Transverse colon (tissue), 4 donors: ENCODE results near the gene HECA. TPM values are rescaled to one million over a fixed set of nuclear protein-coding genes. Genes with fewer than 3 reads are reported as not detected.
A peak's percentile ranks its signal among the peaks of the same experiment; 100 is the strongest.

ENCODE experiments used
- DNase-seq: peaks from one replicate; pipeline ENCODE4 v3.0.0-alpha.2; 2019
- H3K27ac ChIP-seq, 4 donors: fragments of 200-600 bp; sonication (generic); 2 replicates each; pipeline ENCODE4 v1.5.1; 2016 to 2018; ENCODE audit warnings: inconsistent platforms in 4 of 4
- H3K27me3 ChIP-seq: fragments of 200-600 bp; sonication (generic); 2 replicates; pipeline ENCODE4 v1.5.1; 2017; ENCODE audit warnings: inconsistent platforms
- H3K36me3 ChIP-seq, 4 donors: fragments of 200-600 bp; sonication (generic); 2 replicates each; pipeline ENCODE4 v1.5.1; 2017 to 2019; ENCODE audit warnings: inconsistent platforms in 4 of 4
- H3K4me1 ChIP-seq, 4 donors: fragments of 200-600 bp; sonication (generic); 2 replicates each; pipeline ENCODE4 v1.5.1; 2017 to 2020; ENCODE audit warnings: inconsistent platforms in 4 of 4
- H3K4me3 ChIP-seq, 4 donors: fragments of 200-600 bp; sonication (generic); 1 replicate in 1 of 4; 2 replicates in 3 of 4; pipeline versions ENCODE4 v1.5.1 to v1.6.1; 2017 to 2019; ENCODE audit warnings: inconsistent platforms in 4 of 4
- H3K9me3 ChIP-seq, 2 donors: fragments of 200-600 bp; sonication (generic); 2 replicates each; pipeline ENCODE4 v1.5.1; 2017 to 2019; ENCODE audit warnings: inconsistent platforms in 2 of 2
- CTCF ChIP-seq, 5 experiments: fragments of 200-600 bp in 3 of 5; fragments of 450-650 bp in 2 of 5; sonication (generic) in 3 of 5; IDR thresholded peaks; 1 replicate in 2 of 5; 2 replicates in 3 of 5; pipeline ENCODE4 v1.5.1; 2016 to 2017; ENCODE audit warnings: antibody characterized with exemption in 5 of 5, inconsistent platforms in 3 of 5, mild to moderate bottlenecking in 2 of 5, moderate library complexity in 1 of 5
- EP300 ChIP-seq: sonication (generic); formaldehyde crosslinking; IDR thresholded peaks from one replicate; pipeline ENCODE4 v1.6.1; 2017; ENCODE audit warnings: antibody characterized with exemption, low read depth
- POLR2A ChIP-seq: fragments of 450-650 bp; IDR thresholded peaks from one replicate; pipeline ENCODE4 v1.6.1; 2016; ENCODE audit warnings: antibody characterized with exemption, mild to moderate bottlenecking, moderate library complexity
- POLR2AphosphoS5 ChIP-seq, 3 donors: sonication (generic); formaldehyde crosslinking; IDR thresholded peaks; one replicate each; pipeline ENCODE4 v1.6.1; 2016; ENCODE audit warnings: antibody characterized with exemption in 3 of 3
- WGBS, 2 donors: methylation state at CpG; one replicate each; pipeline ENCODE4 v1.1.5; 2018; ENCODE audit warnings: low coverage in 1 of 2; 5-methylcytosine and 5-hydroxymethylcytosine counted together
- in situ Hi-C, 4 donors: fragments of 200-750 bp; cut with MboI; loops; one replicate each; pipeline versions ENCODE4 v1.15.0 to v1.15.1; 2017; ENCODE audit warnings: low sequenced_read_pairs in 3 of 4, low pct_ligation_motif_present in 1 of 4, low pct_unique_long_range_greater_than_20kb in 1 of 4
- intact Hi-C: fragments of 100-400 bp; cut with DNase I; formaldehyde crosslinking; loops from one replicate; pipeline ENCODE4 v1.15.1; 2023; ENCODE audit warnings: low total_unique reads
- total RNA-seq, 4 donors: library from RNA; depleted of rRNA; stranded (reverse); fragments of >200 nt; gene quantifications; one replicate each; pipeline ENCODE4 v1.1.0, GENCODE V29; 2016

Gene HECA
- 10 to 100 TPM; 34.4 to 53.7 (median 45.5) TPM for total RNA-seq

GRCh38 chr6:139134817-139135577, at the start of gene HECA:
Gene HECA (plus strand): TSS chr6:139135080. CDS start chr6:139135397, 317 bp downstream.
- in situ Hi-C loops (no loop called here), intact Hi-C loops (loop anchor here (5.0 kb wide), 1 partner anchor 1208 kb away; no protein-coding TSS in a partner anchor)
- WGBS, 2 donors: 3 to 4% methylated on average over 4 to 30 of the region's 105 CpGs
- TF ChIP-seq CTCF (IDR thresholded peaks at IDR 0.05) (peak in 1 of 5 experiments; percentile 47), POLR2A (peak; percentile 78), EP300 (no peak), POLR2AphosphoS5 (IDR thresholded peaks at IDR 0.05) (peak; percentile 92 to 97 (median 95))
- H3K36me3 ChIP-seq: no peaks in the 10 kb centered on the region
- H3K4me3 ChIP-seq: peak within 1 kb of the TSS; percentile 90 to 98 (median 96)
- no peaks in the 10 kb centered on the region for H3K9me3 ChIP-seq
- peak within 1 kb of the TSS; percentile 96 to 97 (median 97) for H3K27ac ChIP-seq
- no peaks in the 10 kb centered on the region for H3K27me3 ChIP-seq
- H3K4me1 ChIP-seq: peaks cover 0 to 38% (median 18%) of the 10 kb centered on the region in 4 donors
- DNase-seq: peak; percentile 99

GRCh38 chr6:139091826-139092225, 43.1 kb upstream of the HECA start:
- TF ChIP-seq CTCF (IDR thresholded peaks at IDR 0.05) (no peak), EP300 (no peak), POLR2A (no peak), POLR2AphosphoS5 (IDR thresholded peaks at IDR 0.05) (no peak)
- Histone ChIP-seq H3K27ac (no peak overlapping the region), H3K27me3 (no peaks in the 10 kb centered on the region), H3K4me3 (no peak overlapping the region), H3K36me3 (no peaks in the 10 kb centered on the region), H3K4me1 (no peaks in the 10 kb centered on the region), H3K9me3 (no peaks in the 10 kb centered on the region)
- in situ Hi-C loops: no loop called here
- WGBS, 2 donors: 100% methylated on average over 1 of the region's 1 CpG
- DNase-seq: no peak
- intact Hi-C loops: no loop called here

- no peak overlapping the region for H3K27ac ChIP-seq
Observed at GRCh38 chr6:139099984-139100383, 34.9 kb upstream of the HECA start.

GRCh38 chr6:139107051-139107450, 27.8 kb upstream of the HECA start:
- TF ChIP-seq POLR2AphosphoS5 (IDR thresholded peaks at IDR 0.05): no peak
- TF ChIP-seq EP300: no peak
- no peak for TF ChIP-seq CTCF (IDR thresholded peaks at IDR 0.05)
- no peak for TF ChIP-seq POLR2A
- H3K4me1 ChIP-seq: no peaks in the 10 kb centered on the region
- DNase-seq: no peak
- 91 to 93% methylated on average over 6 of the region's 6 CpGs for WGBS, 2 donors
- in situ Hi-C loops: loop anchor here in 1 of 4 donors (25.0 kb wide), 1 partner anchor 295 kb away; no protein-coding TSS in a partner anchor
- no peaks in the 10 kb centered on the region for H3K9me3 ChIP-seq
- intact Hi-C loops: no loop called here
- H3K36me3 ChIP-seq: no peaks in the 10 kb centered on the region
- no peaks in the 10 kb centered on the region for H3K27me3 ChIP-seq
- H3K27ac ChIP-seq: no peak overlapping the region
- no peak overlapping the region for H3K4me3 ChIP-seq

More at GRCh38 chr6:139099984-139100383, 34.9 kb upstream of the HECA start:
- H3K27me3 ChIP-seq: no peaks in the 10 kb centered on the region
- H3K4me1 ChIP-seq: no peaks in the 10 kb centered on the region
- no peaks in the 10 kb centered on the region for H3K9me3 ChIP-seq
- TF ChIP-seq POLR2A (no peak), POLR2AphosphoS5 (IDR thresholded peaks at IDR 0.05) (no peak), EP300 (no peak)
- DNase-seq: no peak
- H3K36me3 ChIP-seq: no peaks in the 10 kb centered on the region
- H3K4me3 ChIP-seq: no peak overlapping the region
- in situ Hi-C loops: loop anchor here in 1 of 4 donors (25.0 kb wide), 1 partner anchor 288 kb away; no protein-coding TSS in a partner anchor
- 51 to 72% methylated on average over 2 of the region's 2 CpGs for WGBS, 2 donors
- intact Hi-C loops: no loop called here
